T-helper 17 cell (primary cell): Measurements from ENCODE around the gene TSPAN9. TPM values are rescaled to one million over a fixed set of nuclear protein-coding genes. Genes with fewer than 3 reads are reported as not detected.

Experiments used
- ATAC-seq: fragments of 150-1000 bp; cut with Tn5 transposase; 2 replicates; pipeline ENCODE4 v1.10.0; 2021; ENCODE audit warnings: mild to moderate bottlenecking, moderate library complexity
- DNase-seq, 3 donors: peaks; one replicate each; pipeline versions ENCODE4 v3.0.0 to v3.0.0-alpha.2; 2020 to 2021
- H3K9me3 ChIP-seq: one replicate; pipeline ENCODE4 v1.7.0; 2013; ENCODE audit warnings: low read length, mild to moderate bottlenecking; ENCODE audit not compliant: control insufficient read depth, poor library complexity, severe bottlenecking
- H3K27ac Mint-ChIP-seq: one replicate; pipeline ENCODE4 v1.8.0; 2022; ENCODE audit warnings: mild to moderate bottlenecking, moderate library complexity, mixed read lengths
- H3K27me3 Mint-ChIP-seq: one replicate; pipeline ENCODE4 v1.8.0; 2022; ENCODE audit warnings: mixed read lengths
- H3K36me3 Mint-ChIP-seq: one replicate; pipeline ENCODE4 v1.8.0; 2022; ENCODE audit warnings: low read depth, mixed read lengths
- H3K4me1 Mint-ChIP-seq: one replicate; pipeline ENCODE4 v1.8.0; 2022; ENCODE audit warnings: mild to moderate bottlenecking, mixed read lengths
- H3K4me3 Mint-ChIP-seq: one replicate; pipeline ENCODE4 v1.8.0; 2022; ENCODE audit warnings: mild to moderate bottlenecking, moderate library complexity, mixed read lengths
- total RNA-seq, 4 donors: library from RNA in 2 of 4; stranded (reverse) in 2 of 4; gene quantifications; one replicate each; pipeline ENCODE4 v1.2.3 and lab custom pipeline; 2022 to 2026

Gene TSPAN9
- total RNA-seq, 2 donors from 2014 or later = 1.4 to 24.2 TPM

GRCh38 chr12:3252450-3252891 is 175.3 kb downstream of the TSPAN9 start:
- H3K27ac Mint-ChIP-seq = no peak overlapping the region
- ATAC-seq = no peak

DNA sequence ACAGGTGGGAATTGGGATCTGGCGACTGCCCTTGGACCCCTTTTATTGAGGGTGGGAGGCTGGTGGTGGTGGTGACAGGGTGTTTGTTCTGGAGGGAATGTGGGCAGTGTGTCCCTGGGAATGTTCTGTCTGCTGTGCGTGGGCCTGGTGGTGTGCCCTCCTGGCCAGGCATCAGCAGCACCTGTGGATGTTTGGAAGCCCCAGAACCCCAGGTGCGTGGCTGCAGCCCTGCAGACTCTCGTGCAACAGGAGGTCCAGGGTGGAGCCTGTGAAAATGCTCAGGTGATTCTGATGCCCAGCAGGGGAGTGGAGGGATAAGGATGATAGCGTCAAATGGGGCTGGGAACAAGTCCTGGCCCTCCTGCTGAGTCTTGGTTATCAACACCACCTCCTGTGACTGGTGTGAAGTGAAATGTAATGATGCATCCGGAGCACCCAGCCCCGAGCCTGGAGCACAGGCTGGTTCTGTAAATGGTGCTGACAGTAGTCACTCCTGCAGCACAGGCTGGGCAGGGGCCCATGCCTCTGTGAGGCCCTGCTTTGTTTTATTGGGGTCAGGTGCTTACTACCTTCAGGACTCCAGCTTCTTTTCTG is 176.6 kb downstream of the TSPAN9 start:
- no peak overlapping the region for H3K4me3 Mint-ChIP-seq
- no peaks in the 10 kb centered on the region for H3K36me3 Mint-ChIP-seq
- peaks cover 49% of the 10 kb centered on the region for H3K27me3 Mint-ChIP-seq
- peaks cover 14% of the 10 kb centered on the region for H3K4me1 Mint-ChIP-seq
- DNase-seq = no peak
- no peak overlapping the region for H3K27ac Mint-ChIP-seq
- no peak for ATAC-seq
- no peaks in the 10 kb centered on the region for H3K9me3 ChIP-seq

More at GRCh38 chr12:3252450-3252891, 175.3 kb downstream of the TSPAN9 start:
- H3K4me1 Mint-ChIP-seq = peaks cover 15% of the 10 kb centered on the region
- H3K9me3 ChIP-seq = no peaks in the 10 kb centered on the region
- no peak overlapping the region for H3K4me3 Mint-ChIP-seq
- DNase-seq = no peak
- peaks cover 47% of the 10 kb centered on the region for H3K27me3 Mint-ChIP-seq
- H3K36me3 Mint-ChIP-seq = no peaks in the 10 kb centered on the region

- H3K4me1 Mint-ChIP-seq = peaks cover 6% of the 10 kb centered on the region
- ATAC-seq (no peak), DNase-seq (no peak)
- H3K27me3 Mint-ChIP-seq = peaks cover 52% of the 10 kb centered on the region
- peaks cover 6% of the 10 kb centered on the region for H3K36me3 Mint-ChIP-seq
- no peak overlapping the region for H3K27ac Mint-ChIP-seq
- no peaks in the 10 kb centered on the region for H3K9me3 ChIP-seq
- H3K4me3 Mint-ChIP-seq = no peak overlapping the region
These were observed 177.9 kb downstream of the TSPAN9 start for GRCh38 chr12:3255057-3255456.

- no peak overlapping the region for H3K4me3 Mint-ChIP-seq
- ATAC-seq (no peak), DNase-seq (no peak)
- peaks cover 6% of the 10 kb centered on the region for H3K36me3 Mint-ChIP-seq
- peaks cover 52% of the 10 kb centered on the region for H3K27me3 Mint-ChIP-seq
- no peaks in the 10 kb centered on the region for H3K9me3 ChIP-seq
- H3K27ac Mint-ChIP-seq = no peak overlapping the region
- H3K4me1 Mint-ChIP-seq = peaks cover 4% of the 10 kb centered on the region
These were observed 179.0 kb downstream of the TSPAN9 start for GRCh38 chr12:3256103-3256631.

DNA sequence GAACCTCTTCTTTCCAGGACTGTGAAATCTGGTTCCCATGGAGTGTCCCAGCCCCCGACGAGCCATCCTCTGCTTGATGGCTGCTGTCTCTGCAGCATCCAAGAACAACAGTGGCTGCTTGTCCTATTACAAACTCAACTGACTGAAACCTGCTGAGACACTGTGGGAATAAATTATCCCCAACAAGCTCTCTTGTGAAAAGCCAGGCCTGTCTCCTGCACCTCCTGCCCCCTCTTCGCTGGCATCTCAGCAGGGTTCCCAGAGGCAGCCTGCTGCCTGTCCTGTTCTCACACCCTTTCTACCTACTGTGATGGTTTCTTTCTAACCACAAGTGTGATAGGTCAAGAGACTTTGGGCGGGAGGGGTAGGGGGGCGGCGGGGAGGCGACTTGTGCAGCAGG is 180.2 kb downstream of the TSPAN9 start:
- no peaks in the 10 kb centered on the region for H3K9me3 ChIP-seq
- H3K4me1 Mint-ChIP-seq = peaks cover 4% of the 10 kb centered on the region

DNA sequence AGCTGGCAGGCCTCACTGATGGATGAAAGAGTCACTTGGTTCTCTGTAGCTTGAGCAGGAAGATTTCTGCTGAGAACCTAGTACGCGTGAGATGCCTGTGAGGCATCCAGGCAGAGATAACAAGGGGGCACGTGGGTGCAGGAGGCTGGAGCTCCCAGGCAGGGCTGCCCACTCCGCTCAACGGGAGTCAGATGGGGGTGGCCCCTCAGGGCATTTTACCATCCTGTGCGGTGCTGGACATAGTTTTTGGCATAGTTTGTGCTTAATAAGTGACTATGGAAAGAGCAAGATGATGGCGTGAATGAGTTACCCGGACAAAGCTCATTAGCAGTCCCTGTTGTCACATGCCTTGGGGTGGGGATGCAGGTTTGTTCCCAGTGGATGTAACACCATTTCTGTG is 182.8 kb downstream of the TSPAN9 start:
- Mint-ChIP-seq H3K27me3 (peaks cover 53% of the 10 kb centered on the region), H3K27ac (no peak overlapping the region), H3K4me1 (peaks cover 4% of the 10 kb centered on the region), H3K36me3 (peaks cover 6% of the 10 kb centered on the region), H3K4me3 (no peak overlapping the region)
- DNase-seq (no peak), ATAC-seq (no peak)
- no peaks in the 10 kb centered on the region for H3K9me3 ChIP-seq

More for the DNA sequence above, 180.2 kb downstream of the TSPAN9 start:
- Mint-ChIP-seq H3K36me3 (peaks cover 6% of the 10 kb centered on the region), H3K27me3 (peaks cover 50% of the 10 kb centered on the region), H3K27ac (no peak overlapping the region), H3K4me3 (no peak overlapping the region)
- no peak for DNase-seq
- no peak for ATAC-seq

- ATAC-seq (no peak), DNase-seq (no peak)
- H3K9me3 ChIP-seq = no peaks in the 10 kb centered on the region
- Mint-ChIP-seq H3K27ac (no peak overlapping the region), H3K27me3 (peaks cover 59% of the 10 kb centered on the region), H3K4me1 (no peaks in the 10 kb centered on the region), H3K4me3 (no peak overlapping the region), H3K36me3 (peaks cover 6% of the 10 kb centered on the region)
These were observed 184.7 kb downstream of the TSPAN9 start for GRCh38 chr12:3261782-3262359.

DNA sequence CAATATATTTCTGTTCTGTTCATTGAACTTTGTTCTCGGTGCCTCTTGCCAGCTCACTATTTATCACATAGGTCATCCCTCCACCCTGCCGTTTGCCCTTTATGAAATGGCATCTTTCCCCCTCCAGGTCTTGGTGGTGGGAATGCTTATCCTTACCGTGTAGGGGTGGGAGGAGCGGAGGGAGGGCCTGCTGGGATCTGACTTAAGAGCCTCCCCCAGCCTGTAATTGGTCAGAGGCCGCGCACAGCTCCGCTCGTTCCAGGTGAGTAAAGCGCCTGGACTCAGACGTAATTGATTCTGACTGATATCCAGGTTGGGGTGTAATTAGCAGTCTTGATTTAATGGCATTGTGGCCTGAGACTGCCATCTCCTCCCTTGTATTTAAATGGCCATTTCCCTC is 185.3 kb downstream of the TSPAN9 start:
- H3K9me3 ChIP-seq = no peaks in the 10 kb centered on the region
- Mint-ChIP-seq H3K36me3 (peaks cover 6% of the 10 kb centered on the region), H3K27me3 (peaks cover 61% of the 10 kb centered on the region), H3K4me1 (no peaks in the 10 kb centered on the region), H3K27ac (no peak overlapping the region), H3K4me3 (no peak overlapping the region)
- ATAC-seq = no peak
- DNase-seq = no peak

DNA sequence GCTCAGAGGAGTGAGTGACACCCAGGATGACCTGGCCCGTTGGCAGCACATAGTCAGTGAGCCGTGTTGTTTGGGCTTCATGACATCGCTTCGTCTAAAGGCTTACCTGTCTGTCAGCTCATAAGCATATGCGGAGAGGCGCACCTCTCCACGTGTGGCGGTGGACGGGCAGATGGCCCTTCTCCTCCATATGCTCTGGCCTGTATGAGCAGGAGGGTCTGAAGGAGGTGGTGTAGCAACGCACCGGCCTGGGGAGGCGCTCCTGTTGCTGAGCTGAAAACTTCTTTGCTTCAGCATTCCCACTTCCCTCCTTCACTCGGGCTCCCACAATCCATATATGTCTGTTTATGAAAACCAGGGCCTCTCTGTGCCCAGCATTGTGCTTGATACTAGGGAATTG is 186.1 kb downstream of the TSPAN9 start:
- no peak overlapping the region for H3K27ac Mint-ChIP-seq
- ATAC-seq = no peak
- H3K36me3 Mint-ChIP-seq = peaks cover 6% of the 10 kb centered on the region
- H3K27me3 Mint-ChIP-seq = peaks cover 55% of the 10 kb centered on the region
- no peak overlapping the region for H3K4me3 Mint-ChIP-seq
- DNase-seq = no peak
- no peaks in the 10 kb centered on the region for H3K4me1 Mint-ChIP-seq
- no peaks in the 10 kb centered on the region for H3K9me3 ChIP-seq

GRCh38 chr12:3263939-3264922 is 187.1 kb downstream of the TSPAN9 start:
- Mint-ChIP-seq H3K36me3 (peaks cover 6% of the 10 kb centered on the region), H3K4me1 (no peaks in the 10 kb centered on the region), H3K27ac (no peak overlapping the region), H3K27me3 (peaks cover 48% of the 10 kb centered on the region), H3K4me3 (no peak overlapping the region)
- DNase-seq = no peak
- no peak for ATAC-seq
- H3K9me3 ChIP-seq = no peaks in the 10 kb centered on the region

DNA sequence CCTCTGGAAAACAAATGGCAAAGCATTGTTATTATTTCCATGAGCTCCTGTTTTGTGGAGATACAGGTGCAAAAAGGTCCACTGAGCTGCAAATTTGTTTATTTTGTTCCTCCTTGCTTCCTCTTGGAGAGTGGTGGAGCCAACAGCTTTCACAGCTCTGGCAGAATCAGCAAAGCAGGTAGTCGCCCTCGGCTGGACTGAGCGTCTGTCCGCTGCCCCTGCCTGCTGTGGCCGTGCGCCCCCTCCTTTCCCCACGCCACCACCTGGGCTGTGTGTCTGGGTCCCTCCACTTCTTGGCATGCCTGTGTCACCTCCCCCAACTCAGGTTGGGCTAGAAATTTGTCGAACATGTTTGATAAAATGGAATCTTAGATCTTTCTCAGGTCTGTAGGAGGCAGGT is 188.2 kb downstream of the TSPAN9 start:
- peaks cover 44% of the 10 kb centered on the region for H3K27me3 Mint-ChIP-seq
- no peaks in the 10 kb centered on the region for H3K36me3 Mint-ChIP-seq
- no peak overlapping the region for H3K4me3 Mint-ChIP-seq
- no peak for DNase-seq
- no peak for ATAC-seq
- H3K4me1 Mint-ChIP-seq = no peaks in the 10 kb centered on the region
- no peaks in the 10 kb centered on the region for H3K9me3 ChIP-seq
- H3K27ac Mint-ChIP-seq = no peak overlapping the region

- ATAC-seq (no peak), DNase-seq (no peak)
- peaks cover 41% of the 10 kb centered on the region for H3K27me3 Mint-ChIP-seq
- no peaks in the 10 kb centered on the region for H3K9me3 ChIP-seq
- no peak overlapping the region for H3K4me3 Mint-ChIP-seq
- H3K27ac Mint-ChIP-seq = no peak overlapping the region
- H3K36me3 Mint-ChIP-seq = no peaks in the 10 kb centered on the region
- H3K4me1 Mint-ChIP-seq = no peaks in the 10 kb centered on the region
These were observed 189.5 kb downstream of the TSPAN9 start for GRCh38 chr12:3266638-3267037.

- H3K9me3 ChIP-seq = no peaks in the 10 kb centered on the region
- no peak for ATAC-seq
- H3K27me3 Mint-ChIP-seq = peaks cover 49% of the 10 kb centered on the region
- H3K27ac Mint-ChIP-seq = no peak overlapping the region
- H3K36me3 Mint-ChIP-seq = no peaks in the 10 kb centered on the region
- no peak overlapping the region for H3K4me3 Mint-ChIP-seq
- DNase-seq = no peak
- H3K4me1 Mint-ChIP-seq = no peaks in the 10 kb centered on the region
These were observed 190.5 kb downstream of the TSPAN9 start for GRCh38 chr12:3267690-3268089.
